Uterus (tissue), 4 donors: Measurements from ENCODE around the gene CPZ. TPM values are rescaled to one million over a fixed set of nuclear protein-coding genes. Genes with fewer than 3 reads are reported as not detected.
A peak's percentile ranks its signal among the peaks of the same experiment; 100 is the strongest.

Experiments
- DNase-seq, 2 donors: peaks; one replicate each; pipeline ENCODE4 v3.0.0-alpha.2; 2019 to 2020
- H3K27ac ChIP-seq, 2 donors: fragments of 200-600 bp; sonication (generic); 1 replicate in 1 of 2; 2 replicates in 1 of 2; pipeline ENCODE4 v1.5.1; 2016 to 2018
- H3K27me3 ChIP-seq, 2 donors: fragments of 200-600 bp; sonication (generic); one replicate each; pipeline ENCODE4 v1.5.1; 2018 to 2019; ENCODE audit warnings: control low read depth in 1 of 2
- H3K36me3 ChIP-seq, 2 donors: fragments of 200-600 bp; sonication (generic); one replicate each; pipeline ENCODE4 v1.5.1; 2019; ENCODE audit warnings: control low read depth in 1 of 2
- H3K4me1 ChIP-seq, 2 donors: fragments of 200-600 bp; sonication (generic); one replicate each; pipeline ENCODE4 v1.5.1; 2018 to 2019; ENCODE audit warnings: control low read depth in 1 of 2
- H3K4me3 ChIP-seq, 2 donors: fragments of 200-600 bp; sonication (generic); 1 replicate in 1 of 2; 2 replicates in 1 of 2; pipeline ENCODE4 v1.5.1; 2018 to 2019; ENCODE audit warnings: mild to moderate bottlenecking in 1 of 2
- H3K9me3 ChIP-seq, 2 donors: fragments of 200-600 bp; sonication (generic); one replicate each; pipeline ENCODE4 v1.5.1; 2019; ENCODE audit warnings: control low read depth in 1 of 2
- POLR2A ChIP-seq, 2 donors: fragments of 450-650 bp; IDR thresholded peaks; one replicate each; pipeline ENCODE4 v1.6.1; 2016; ENCODE audit warnings: antibody characterized with exemption in 2 of 2, mild to moderate bottlenecking in 1 of 2, moderate library complexity in 1 of 2
- intact Hi-C: fragments of 100-400 bp; cut with DNase I; formaldehyde crosslinking; loops from one replicate; pipeline ENCODE4 v1.15.1; 2023; ENCODE audit warnings: low total_unique reads
- total RNA-seq, 4 donors: library from RNA; depleted of rRNA in 3 of 4; stranded (reverse); fragments of >200 nt in 3 of 4; gene quantifications; one replicate each; pipeline versions ENCODE4 v1.1.0 to v1.2.4, GENCODE V29; 2014 to 2023
- TF ChIP-seq, protein P1 (sequence below), 4 experiments: fragments of 200-600 bp in 2 of 4; fragments of 450-650 bp in 2 of 4; sonication (generic) in 2 of 4; IDR thresholded peaks; one replicate each; pipeline ENCODE4 v1.5.1; 2016 to 2019; ENCODE audit warnings: antibody characterized with exemption in 4 of 4, mild to moderate bottlenecking in 2 of 4, moderate library complexity in 1 of 4
- donor health status: DM: yes; HTN: yes; CAD: no.

Gene CPZ
- total RNA-seq, 4 donors from 2014 or later, result 0.29 to 45.8 (median 5.4) TPM

DNA sequence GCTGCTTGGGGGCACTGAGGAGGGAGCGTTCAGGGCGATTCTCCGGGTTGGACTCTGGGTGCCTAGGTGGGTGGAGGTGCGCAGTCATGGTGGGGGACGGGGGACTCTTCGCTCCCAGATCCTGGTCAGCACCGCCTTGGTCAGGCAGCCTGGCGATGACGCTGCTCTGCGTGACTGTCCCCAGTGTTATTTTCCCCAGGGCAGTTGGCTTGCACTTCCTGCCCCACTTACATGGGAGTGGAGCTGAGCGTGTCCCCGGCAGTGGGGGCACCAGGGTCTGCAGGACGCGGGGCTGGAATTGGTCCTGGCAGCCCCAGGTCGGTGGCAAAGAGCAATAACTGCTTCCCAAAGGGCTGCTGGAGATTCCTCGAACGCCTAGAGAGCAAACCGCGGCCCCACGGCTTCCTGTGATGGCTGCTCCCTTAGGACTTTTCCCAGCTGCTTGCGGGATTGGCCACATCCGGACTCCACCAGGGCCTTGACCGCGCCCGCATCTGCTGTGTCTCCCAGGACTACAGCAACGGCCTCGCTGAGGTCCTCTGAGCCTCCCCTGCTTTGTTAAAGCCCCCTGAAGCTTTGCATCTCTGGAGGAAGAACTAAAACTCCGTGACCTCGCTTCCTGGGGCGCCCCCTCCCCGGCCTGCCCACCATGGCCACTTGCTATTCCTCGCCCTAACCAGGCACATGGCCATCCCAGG is 47.7 kb upstream of the CPZ start:
- no peak overlapping the region for H3K27ac ChIP-seq
- H3K9me3 ChIP-seq, result no peaks in the 10 kb centered on the region
- no peaks in the 10 kb centered on the region for H3K36me3 ChIP-seq
- DNase-seq, result no peak
- TF ChIP-seq POLR2A (IDR thresholded peaks at IDR 0.05), result no peak
- TF ChIP-seq, protein P1, sequence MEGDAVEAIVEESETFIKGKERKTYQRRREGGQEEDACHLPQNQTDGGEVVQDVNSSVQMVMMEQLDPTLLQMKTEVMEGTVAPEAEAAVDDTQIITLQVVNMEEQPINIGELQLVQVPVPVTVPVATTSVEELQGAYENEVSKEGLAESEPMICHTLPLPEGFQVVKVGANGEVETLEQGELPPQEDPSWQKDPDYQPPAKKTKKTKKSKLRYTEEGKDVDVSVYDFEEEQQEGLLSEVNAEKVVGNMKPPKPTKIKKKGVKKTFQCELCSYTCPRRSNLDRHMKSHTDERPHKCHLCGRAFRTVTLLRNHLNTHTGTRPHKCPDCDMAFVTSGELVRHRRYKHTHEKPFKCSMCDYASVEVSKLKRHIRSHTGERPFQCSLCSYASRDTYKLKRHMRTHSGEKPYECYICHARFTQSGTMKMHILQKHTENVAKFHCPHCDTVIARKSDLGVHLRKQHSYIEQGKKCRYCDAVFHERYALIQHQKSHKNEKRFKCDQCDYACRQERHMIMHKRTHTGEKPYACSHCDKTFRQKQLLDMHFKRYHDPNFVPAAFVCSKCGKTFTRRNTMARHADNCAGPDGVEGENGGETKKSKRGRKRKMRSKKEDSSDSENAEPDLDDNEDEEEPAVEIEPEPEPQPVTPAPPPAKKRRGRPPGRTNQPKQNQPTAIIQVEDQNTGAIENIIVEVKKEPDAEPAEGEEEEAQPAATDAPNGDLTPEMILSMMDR (IDR thresholded peaks at IDR 0.05), result no peak
- intact Hi-C loops, result no loop called here
- H3K4me3 ChIP-seq, result no peak overlapping the region
- H3K27me3 ChIP-seq, result no peaks in the 10 kb centered on the region
- no peaks in the 10 kb centered on the region for H3K4me1 ChIP-seq

DNA sequence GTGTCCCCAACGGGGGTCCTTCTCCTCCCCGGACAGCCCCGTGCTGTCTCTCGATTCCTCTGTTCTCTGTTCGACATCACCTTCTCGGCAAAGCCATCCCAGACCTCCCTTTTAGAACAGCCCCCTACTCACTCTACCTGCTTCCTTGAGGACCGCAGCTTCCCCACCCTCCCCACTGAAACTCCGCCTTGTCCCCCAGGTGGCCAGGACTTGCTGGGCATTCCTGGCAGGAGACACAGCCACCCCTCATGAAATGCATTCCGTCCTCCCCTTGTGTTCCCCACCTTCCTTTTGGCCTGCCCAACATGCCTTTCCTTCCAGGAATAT is 47.2 kb upstream of the CPZ start:
- no peak overlapping the region for H3K27ac ChIP-seq
- no peak for DNase-seq
- no peak overlapping the region for H3K4me3 ChIP-seq
- no peak for TF ChIP-seq POLR2A (IDR thresholded peaks at IDR 0.05)
- TF ChIP-seq, protein P1 (IDR thresholded peaks at IDR 0.05), result no peak
- H3K27me3 ChIP-seq, result no peaks in the 10 kb centered on the region
- intact Hi-C loops, result no loop called here
- no peaks in the 10 kb centered on the region for H3K9me3 ChIP-seq
- H3K36me3 ChIP-seq, result no peaks in the 10 kb centered on the region
- H3K4me1 ChIP-seq, result no peaks in the 10 kb centered on the region

DNA sequence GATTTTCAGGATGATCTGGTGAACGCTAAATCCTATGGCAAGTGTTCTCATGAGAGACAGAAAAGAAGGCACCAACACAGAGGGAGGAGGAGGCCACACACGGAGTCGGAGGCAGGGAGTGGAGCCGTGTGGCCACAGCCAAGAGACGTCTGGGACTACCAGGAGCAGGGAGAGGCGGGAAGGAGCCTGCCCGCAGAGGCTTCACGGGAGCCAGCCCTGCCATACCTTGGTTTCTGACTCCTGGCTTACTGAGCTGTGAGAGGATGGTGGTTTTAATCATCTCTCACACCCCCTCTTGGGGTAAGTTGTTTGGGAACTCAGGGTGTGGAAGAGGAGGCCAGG is 45.8 kb upstream of the CPZ start:
- H3K27ac ChIP-seq, result no peak overlapping the region
- H3K36me3 ChIP-seq, result no peaks in the 10 kb centered on the region
- no peaks in the 10 kb centered on the region for H3K27me3 ChIP-seq
- TF ChIP-seq, protein P1 (IDR thresholded peaks at IDR 0.05), result no peak
- TF ChIP-seq POLR2A (IDR thresholded peaks at IDR 0.05), result no peak
- intact Hi-C loops, result no loop called here
- no peaks in the 10 kb centered on the region for H3K9me3 ChIP-seq
- DNase-seq, result no peak
- no peak overlapping the region for H3K4me3 ChIP-seq
- H3K4me1 ChIP-seq, result no peaks in the 10 kb centered on the region

DNA sequence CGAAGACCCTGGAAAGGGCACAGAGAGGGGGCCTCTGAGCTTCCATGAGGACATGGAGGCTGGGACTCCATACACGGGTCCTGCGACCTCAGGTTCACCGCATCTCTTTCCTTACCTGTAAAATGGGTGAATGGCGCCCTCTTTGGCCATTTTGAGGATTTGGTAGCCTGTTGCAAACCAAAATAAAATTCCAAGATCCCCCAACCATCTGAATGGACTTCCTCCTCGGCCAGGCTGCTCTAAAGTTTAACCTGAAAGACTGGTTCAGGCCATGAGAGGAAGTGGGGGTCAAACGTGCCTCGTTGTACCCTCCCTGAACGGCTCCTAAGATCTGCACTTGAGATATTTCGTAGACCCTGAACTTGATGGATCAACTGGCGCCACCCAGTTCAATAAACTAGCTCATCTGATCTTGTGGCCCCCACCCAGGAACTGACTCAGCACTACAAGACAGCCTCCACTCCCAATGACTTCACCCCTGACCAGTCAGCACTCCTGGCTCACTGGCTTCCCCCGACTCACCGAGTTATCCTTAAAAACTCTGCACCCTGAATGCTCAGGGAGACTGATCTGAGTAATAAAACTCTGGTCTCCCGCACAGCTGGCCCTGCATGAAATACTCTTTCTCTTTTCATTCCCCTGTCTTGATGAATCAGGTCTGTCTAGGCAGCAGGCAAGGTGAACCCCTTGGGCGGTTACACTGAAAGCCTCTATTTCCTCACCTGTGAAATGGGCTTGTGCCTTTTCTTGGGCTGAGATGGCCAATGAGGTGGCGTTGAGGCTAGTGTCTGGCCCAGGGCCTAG is 45.3 kb upstream of the CPZ start:
- intact Hi-C loops, result no loop called here
- H3K36me3 ChIP-seq, result no peaks in the 10 kb centered on the region
- no peaks in the 10 kb centered on the region for H3K9me3 ChIP-seq
- DNase-seq, result no peak
- H3K27me3 ChIP-seq, result no peaks in the 10 kb centered on the region
- H3K4me3 ChIP-seq, result no peak overlapping the region
- TF ChIP-seq POLR2A (IDR thresholded peaks at IDR 0.05), result no peak
- TF ChIP-seq, protein P1 (IDR thresholded peaks at IDR 0.05), result peak in 2 of 4 experiments; percentile 17 to 23
- H3K4me1 ChIP-seq, result no peaks in the 10 kb centered on the region
- no peak overlapping the region for H3K27ac ChIP-seq

DNA sequence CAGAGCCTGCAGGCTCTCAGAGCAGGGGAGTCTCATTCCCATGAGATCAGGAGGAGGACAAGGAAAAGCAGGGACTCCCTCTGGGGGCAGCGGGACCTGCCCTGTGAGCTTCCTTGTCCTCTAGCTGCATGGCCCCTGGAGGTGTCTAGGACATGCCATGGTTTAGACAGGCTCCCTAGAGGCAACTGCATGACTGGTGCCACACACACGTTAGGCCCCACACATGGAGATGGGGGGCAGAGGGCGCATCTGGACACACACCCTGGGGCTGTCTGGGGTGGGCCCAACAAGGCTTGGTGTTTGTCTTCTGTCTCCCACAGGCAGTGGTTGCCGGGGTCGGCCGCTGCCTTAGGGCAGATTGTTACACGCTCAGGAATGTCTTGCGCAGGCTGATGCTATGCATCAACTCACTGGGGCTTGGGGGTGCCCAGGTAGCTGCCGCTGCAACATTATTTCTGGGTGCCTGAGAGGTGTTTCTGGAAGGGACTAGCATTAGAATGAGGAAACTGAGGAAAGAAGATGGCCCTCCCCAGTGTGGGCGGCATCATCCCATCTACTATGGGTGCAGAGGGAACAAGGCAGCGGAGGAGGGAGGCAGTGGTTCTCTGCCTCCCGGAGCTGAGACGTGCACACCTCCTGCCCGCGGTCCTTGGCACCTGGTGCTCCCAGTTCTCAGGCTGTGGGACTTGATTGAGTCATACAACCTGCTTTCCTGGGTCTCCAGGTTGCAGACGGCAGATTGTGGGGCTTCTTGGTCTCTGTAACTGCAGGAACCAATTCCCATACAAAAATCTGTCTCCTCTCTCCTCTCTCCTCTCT is 44.4 kb upstream of the CPZ start:
- Histone ChIP-seq H3K27me3 (no peaks in the 10 kb centered on the region), H3K36me3 (no peaks in the 10 kb centered on the region), H3K9me3 (no peaks in the 10 kb centered on the region), H3K4me1 (no peaks in the 10 kb centered on the region), H3K4me3 (no peak overlapping the region), H3K27ac (no peak overlapping the region)
- DNase-seq, result no peak
- intact Hi-C loops, result no loop called here
- TF ChIP-seq, protein P1 (IDR thresholded peaks at IDR 0.05), result no peak
- TF ChIP-seq POLR2A (IDR thresholded peaks at IDR 0.05), result no peak
